AG09319 (cell line): ENCODE data around the gene SEMA4A.
A peak's percentile ranks its signal among the peaks of the same experiment; 100 is the strongest.

Experiments used
- DNase-seq: peaks from one replicate; pipeline ENCODE4 v3.0.0-alpha.2; 2010; ENCODE audit warnings: low read depth; ENCODE audit errors: extremely low read depth
- CTCF ChIP-seq: IDR thresholded peaks from 2 replicates; pipeline ENCODE4 v1.5.1; 2011; ENCODE audit warnings: low read depth, mild to moderate bottlenecking, inconsistent platforms, low read length, moderate library complexity

Gene SEMA4A

GRCh38 chr1:156193488-156194299 is 40.3 kb downstream of the SEMA4A start, which contains the start of gene SLC25A44:
TSS of gene SLC25A44 (plus strand) at chr1:156194104. CDS start at chr1:156199848, 5,744 bp downstream.
- TF ChIP-seq CTCF = peak; percentile 49
- peak; percentile 98 for DNase-seq

- TF ChIP-seq CTCF = no peak
- no peak for DNase-seq
Observed at GRCh38 chr1:156194300-156194652, 40.9 kb downstream of the SEMA4A start.

- TF ChIP-seq CTCF = no peak
- no peak for DNase-seq
Observed at GRCh38 chr1:156195853-156196252, 42.5 kb downstream of the SEMA4A start.

- TF ChIP-seq CTCF = no peak
- no peak for DNase-seq
Observed at GRCh38 chr1:156196445-156196844, 43.1 kb downstream of the SEMA4A start.

- no peak for DNase-seq
- TF ChIP-seq CTCF = no peak
Observed at GRCh38 chr1:156198831-156199349, 45.5 kb downstream of the SEMA4A start.

GRCh38 chr1:156200044-156200443 is 46.7 kb downstream of the SEMA4A start:
- TF ChIP-seq CTCF = no peak
- DNase-seq = no peak

GRCh38 chr1:156203331-156203730 is 49.9 kb downstream of the SEMA4A start:
- TF ChIP-seq CTCF = no peak
- no peak for DNase-seq
